ENCODE data around the gene CLBA1.

- TF ChIP-seq CTCF (IDR thresholded peaks at IDR 0.05) (no peak), POLR2A (IDR thresholded peaks at IDR 0.05) (no peak)
These were observed 4.3 kb downstream of the CLBA1 start for GRCh38 chr14:104989951-104990303.
